Right renal pelvis (tissue), 4 donors: ENCODE measurements around the gene RMND1. TPM values are rescaled to one million over a fixed set of nuclear protein-coding genes. Genes with fewer than 3 reads are reported as not detected.

Source experiments
- DNase-seq, 4 donors: peaks; one replicate each; pipeline ENCODE4 v3.0.0-alpha.2; 2013; ENCODE audit warnings: low read depth in 4 of 4, low spot score in 3 of 4, missing footprints in 1 of 4
- polyA plus RNA-seq, 4 donors: library from polyadenylated mRNA; unstranded; fragments of 120-200 nt; gene quantifications; one replicate each; pipeline ENCODE4 v1.2.1, GENCODE V29; 2013; ENCODE audit not compliant: insufficient read length in 4 of 4

Gene RMND1, protein sequence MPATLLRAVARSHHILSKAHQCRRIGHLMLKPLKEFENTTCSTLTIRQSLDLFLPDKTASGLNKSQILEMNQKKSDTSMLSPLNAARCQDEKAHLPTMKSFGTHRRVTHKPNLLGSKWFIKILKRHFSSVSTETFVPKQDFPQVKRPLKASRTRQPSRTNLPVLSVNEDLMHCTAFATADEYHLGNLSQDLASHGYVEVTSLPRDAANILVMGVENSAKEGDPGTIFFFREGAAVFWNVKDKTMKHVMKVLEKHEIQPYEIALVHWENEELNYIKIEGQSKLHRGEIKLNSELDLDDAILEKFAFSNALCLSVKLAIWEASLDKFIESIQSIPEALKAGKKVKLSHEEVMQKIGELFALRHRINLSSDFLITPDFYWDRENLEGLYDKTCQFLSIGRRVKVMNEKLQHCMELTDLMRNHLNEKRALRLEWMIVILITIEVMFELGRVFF
- 10 to 100 TPM; 38.9 to 53.0 (median 47.2) TPM for polyA plus RNA-seq

DNA sequence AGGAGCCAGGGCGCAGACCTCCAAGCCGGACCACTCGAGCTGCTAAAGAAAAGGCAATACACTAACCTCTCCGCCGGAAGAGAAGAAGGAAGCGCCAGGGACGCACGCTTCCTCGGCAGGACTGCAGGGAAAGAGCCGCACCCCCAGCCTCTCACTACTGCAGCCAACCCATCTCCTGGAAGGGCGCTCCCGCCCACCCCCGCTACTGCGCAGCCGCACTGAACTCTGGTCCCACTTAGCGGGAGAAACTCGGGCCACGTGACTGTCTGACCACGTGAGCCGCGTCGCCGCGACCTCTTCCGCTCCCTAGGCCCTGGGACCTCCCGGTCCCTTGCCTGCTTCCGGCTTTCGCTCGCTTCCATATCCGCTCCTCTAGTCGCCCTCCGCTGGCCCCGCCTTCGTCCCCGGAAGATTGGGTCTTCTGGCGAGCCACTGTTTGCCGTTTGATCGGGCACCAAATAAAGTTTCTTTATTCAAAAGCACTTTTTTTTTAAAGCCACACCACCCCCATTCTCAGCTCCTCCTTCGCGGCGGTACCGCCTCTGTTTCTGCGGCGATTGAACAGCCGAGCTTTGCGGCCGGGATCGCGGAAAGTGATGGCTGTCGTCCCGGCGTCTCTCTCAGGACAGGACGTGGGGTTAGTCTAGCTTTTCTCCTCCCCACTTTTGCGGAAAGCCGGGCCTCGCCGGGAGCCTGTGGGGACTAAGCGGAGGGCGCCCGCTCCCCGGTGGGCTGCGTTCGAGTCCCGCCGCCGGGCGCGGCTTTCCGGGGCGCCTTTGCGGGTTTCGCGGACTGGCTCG, at the start of gene RMND1:
RMND1 (minus strand) TSS at position 177 of the 800 bp plus-strand sequence. CDS start 6,315 bp downstream, outside the sequence.
- peak; percentile 99 for DNase-seq

DNA sequence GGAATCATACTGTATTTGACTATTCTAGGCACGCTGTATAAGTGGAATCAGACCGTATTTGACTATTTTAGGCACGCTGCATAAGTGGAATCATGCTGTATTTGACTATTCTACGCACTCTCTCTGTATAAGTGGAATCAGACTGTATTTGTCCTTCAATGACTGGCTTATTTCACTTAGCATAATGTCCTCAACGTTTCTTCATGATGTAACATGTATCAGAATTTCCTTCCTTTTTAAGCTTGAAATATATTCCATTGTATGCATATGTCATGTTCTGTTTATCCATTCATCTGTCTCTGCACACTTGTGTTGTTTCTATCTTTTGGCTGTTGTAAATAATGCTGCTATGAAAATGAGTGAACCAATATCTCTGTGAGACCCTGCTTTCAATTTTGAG, 47.6 kb upstream of the RMND1 start:
- DNase-seq: no peak

DNA sequence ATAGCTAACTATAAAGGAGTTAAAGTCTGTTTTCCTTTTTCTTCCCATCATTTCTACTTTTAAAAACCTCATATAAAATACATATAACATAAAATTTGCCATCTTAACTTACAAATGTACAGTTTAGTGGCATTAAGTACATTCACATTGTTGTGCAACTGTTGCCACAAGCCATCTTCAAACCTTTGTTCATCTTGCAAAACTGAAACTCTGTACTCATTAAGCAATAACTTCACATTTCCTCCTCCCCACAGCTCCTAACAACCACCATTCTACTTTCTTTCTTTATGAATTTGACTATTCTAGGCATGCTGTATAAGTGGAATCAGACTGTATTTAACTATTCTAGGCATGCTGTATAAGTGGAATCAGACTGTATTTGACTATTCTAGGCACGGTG, 46.4 kb upstream of the RMND1 start:
- DNase-seq: no peak

DNA sequence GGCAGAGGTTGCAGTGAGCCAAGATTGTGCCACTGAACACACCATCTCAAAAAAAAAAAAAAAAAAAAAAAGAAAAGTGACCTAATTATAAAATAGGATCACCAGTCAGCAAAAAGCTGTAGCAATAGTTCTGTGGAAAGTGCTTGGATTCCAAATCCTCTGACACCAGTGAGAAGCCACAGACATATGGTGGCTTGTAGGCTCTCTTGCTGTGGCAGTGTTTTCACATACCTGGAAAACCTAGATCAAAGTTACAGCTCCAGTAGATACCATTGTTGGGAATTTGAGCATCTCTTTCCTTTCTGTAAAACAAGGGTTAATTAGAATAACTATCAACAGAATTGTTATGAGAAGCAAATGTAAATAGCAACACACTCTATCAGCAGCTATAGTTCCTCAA, 46.0 kb upstream of the RMND1 start:
- DNase-seq: no peak

DNA sequence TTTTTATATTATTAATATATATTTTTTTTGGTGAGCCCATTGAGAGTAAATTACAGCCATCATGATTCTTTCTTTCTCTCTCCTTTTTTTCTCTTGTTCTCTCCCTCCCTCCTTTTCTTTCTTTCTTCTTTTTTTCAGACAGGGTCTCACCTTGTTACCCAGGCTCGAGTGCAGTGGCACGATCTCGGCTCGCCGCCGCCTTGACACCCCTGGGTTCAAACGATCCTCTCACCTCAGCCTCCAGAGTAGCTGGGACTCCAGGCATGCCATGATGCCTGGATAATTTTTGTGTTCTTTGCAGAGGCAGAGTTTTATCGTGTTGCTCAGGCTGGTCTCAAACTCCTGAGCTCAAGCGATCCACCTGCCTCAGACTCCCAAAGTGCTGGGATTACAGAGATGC, 43.5 kb upstream of the RMND1 start:
- DNase-seq: no peak

DNA sequence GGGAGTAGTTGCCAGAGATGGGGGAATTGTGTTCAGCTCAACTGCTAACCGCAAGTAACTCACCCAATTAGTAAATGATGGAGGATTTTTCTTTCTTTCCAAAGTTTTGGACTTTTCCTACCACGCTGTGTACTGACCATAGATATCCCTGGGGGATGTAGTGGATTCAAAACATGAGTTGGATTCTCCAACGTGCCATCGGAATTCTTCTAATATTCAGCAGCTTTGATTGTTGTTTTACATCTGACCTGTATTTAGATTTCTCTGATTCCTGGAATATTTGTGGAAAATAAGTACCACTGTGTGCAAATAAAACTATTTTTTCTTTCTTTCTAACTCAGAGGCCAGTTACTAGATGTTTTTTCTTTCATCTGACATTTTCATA, 43.0 kb upstream of the RMND1 start:
- no peak for DNase-seq

DNA sequence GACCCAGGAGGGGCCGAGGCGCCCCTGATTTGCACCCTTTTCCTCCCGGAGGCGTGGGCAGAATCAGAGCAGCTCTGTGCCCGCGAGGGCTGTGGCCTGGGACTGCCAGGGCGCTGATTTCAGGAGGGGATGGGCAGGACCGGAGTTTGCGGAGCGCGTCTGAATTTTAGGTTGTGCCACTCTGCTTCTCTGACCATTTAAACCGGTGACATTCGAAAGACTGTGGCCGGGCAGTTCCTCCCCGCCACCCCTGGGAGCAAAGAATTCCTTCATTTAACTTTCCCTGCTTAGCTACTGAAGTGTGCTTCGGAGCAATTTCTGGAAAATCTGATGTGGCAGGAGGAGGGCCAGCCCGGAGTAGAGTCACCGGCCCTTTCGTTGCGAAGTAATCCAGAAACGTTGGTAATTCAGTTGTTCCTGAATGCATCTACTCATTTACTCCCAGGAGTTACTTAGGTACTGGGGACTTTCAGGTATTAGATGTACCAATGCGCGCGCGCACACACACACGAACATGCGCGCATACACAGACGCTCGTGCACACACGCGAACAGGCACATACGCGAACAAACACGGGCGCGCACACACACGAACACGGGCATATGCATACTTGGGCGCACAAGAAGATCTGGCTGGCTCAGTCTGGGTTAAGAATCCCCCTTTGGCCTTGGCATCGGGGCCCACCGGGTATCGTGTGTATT, 42.5 kb upstream of the RMND1 start:
- peak in 3 of 4 donors; percentile 34 to 45 (median 38) for DNase-seq

DNA sequence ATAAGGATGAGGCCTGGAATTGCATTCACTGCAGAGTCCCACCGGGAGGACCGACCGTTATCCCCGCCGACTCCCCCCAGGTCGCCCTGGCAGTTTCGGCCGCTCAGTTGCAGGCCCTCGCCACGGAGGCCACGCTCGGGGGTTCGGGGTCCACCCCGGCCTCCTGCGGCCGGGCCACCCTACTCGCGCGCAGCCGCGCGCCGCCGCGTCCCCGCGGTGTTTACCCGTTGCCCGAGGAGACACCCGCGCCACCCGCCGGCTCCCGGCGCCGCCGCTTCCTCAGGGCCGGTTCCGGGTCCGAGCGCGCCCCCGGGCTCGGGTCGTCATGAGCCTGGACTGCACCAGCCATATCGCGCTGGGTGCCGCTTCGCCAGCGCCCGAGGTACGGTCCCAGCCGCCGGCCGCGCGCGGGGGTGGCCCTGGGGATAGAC, 41.9 kb upstream of the RMND1 start, which contains the start of gene CCDC170:
CCDC170 (plus strand) TSS at position 214 of the 431 bp plus-strand sequence; CDS start at position 326, 112 bp downstream.
- DNase-seq: peak in 2 of 4 donors; percentile 36 to 51

DNA sequence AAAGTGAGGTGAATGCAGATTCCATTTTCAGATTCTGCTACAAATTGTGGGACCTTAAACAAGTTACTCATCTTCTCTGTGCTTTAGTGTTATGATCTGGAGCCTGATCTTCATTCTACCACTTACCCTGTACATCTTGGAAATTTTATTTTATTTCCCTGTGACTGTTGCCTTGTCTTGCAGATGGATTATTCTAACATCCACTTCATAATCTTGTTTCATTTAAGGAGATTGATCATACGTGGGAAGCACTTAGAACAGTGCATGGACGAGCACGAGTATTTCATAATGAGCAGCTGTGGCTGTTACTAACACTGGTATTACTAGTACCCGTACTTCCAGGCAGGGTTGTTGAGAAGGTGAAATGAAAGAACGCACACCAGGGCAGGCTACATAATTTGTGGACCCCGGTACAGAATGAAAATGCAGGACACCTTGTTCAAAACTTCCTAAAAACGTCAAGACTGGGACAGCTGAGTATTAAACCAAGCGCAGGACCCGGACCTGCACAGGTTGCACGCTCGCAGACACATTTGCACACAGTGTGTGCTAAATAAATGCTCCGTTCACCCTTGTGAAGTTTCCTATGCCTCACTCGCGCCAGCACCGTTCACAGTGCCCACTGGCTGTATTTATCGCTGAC, 41.4 kb upstream of the RMND1 start:
- no peak for DNase-seq

DNA sequence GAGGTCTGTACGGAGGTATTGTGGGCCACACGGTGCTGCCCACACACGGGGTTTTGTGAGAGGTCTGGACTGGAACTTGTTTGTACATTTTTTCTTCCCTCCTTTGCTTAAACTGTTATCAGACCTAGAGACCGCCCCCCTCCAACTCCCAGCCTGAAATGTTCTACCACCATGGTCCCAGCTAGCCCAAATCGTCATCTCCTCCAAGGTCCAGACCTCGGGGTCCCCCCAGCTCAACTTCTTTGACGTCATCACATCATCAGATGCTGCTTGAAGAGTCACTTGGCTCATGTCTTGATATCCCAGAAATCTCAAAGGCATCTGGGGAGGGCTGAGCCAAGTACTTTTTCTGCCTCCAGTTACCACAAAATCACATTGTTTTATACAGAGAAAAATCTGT, 39.1 kb upstream of the RMND1 start:
- no peak for DNase-seq

DNA sequence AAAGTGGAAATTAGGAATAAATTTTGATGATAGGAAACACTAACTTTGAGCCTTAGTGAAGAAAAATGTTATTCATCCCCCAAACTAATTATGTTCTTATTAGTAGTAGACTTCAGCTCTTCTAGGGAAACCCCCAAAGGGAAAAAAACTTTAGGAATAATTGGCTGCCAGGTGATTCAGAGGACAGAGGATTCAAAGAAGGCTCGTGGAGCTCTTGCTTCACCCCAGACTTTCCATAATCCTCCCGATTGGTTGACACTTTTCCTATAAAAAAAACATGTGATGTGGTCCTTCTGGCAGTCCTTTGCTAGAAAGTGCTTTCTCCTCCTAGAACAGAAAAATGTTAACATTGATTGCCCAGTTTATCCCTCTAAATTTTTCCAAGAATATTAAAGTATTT, 36.3 kb upstream of the RMND1 start:
- DNase-seq: no peak

DNA sequence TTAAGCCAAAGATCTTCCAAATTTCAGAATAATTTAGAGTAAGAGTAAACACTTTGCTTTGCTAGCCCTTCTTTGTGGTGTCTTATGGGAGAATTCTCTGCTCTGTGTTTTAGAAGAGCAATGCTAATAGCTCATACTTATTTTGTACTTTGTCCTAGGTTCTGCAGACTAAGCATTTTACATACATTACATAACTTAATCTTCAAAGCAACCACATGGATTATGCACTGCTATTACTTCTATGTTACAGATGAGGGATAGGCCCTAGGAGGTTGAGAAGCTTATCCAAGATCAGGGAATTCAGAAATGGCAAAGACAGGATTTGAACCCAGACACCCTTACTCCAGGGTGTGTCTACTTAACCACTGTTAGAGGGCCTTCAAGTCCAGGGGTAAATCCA, 32.1 kb upstream of the RMND1 start:
- DNase-seq: no peak

DNA sequence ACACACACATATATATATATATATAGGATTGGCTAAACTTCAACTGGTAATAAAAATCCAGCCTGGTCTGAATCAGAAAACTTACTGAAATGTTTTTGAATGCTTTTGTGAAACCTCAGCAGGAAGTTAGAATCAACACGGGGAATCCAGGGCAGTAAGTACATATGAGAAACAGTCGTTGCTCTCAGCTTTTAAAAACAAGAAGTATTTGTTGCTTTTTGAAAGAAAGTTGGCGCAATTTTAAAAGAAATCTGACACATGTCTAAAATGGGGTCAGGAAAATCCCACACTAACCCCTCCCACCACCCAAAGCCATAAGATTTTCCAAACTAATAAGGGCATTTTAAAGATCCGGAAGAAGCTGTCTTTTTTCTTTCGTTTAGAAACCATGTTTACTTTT, 30.4 kb upstream of the RMND1 start:
- peak in 3 of 4 donors; percentile 20 to 49 (median 47) for DNase-seq

DNA sequence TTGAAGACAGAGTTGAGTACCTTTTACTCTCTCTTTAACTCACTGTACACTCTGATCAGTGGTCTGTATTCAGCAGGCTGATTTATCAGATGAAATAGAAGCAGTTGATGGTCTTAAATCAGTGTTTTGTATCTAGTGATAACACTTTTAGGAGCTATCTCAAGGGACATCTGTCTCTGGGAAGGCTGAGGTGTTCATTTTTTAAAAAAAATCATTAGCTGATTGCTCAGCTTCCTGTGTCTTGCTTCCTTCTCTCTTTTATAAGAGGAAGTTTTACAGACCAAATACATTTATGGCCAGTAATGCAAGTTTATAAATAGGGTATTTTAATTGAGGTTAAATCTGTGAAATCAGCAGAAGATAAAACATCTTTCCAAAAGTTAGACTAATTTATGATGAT, 29.9 kb upstream of the RMND1 start:
- DNase-seq: no peak

DNA sequence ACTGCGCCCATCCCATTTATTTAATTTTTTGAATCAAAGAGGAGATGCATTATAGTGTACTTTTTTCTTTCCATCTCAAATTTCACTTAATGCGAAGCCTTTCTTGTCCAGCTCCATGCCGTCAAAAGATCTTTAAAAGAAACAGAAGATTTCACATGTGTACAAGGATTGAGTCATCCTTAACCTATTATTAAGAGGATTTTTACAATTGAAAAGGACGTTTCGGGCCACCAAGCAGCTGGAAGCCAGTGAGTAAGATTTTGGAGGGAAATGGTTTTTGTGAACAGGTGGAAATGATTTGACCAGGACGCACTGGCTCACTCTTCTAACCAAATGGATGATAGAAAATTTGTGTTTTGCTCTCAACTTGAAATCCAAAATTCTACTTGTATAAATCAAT, 26.7 kb upstream of the RMND1 start:
- no peak for DNase-seq

DNA sequence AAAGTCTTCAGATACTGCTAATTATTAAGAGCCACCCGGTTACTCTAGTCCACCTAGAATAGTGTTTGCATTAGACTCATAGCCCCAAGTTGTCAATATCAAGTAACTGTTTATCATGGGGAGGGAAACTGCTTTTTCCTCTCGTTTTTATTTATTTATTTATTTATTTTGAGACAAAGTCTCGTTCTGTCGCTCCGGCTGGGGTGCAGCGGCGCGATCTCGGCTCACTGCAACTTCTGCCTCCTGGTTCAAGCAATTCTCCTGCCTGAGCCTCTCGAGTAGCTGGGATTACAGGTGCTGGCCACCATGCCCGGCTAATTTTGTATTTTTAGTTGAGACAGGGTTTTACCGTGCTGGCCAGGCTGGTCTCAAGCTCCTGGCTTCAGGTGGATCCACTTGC, 25.8 kb upstream of the RMND1 start:
- no peak for DNase-seq

DNA sequence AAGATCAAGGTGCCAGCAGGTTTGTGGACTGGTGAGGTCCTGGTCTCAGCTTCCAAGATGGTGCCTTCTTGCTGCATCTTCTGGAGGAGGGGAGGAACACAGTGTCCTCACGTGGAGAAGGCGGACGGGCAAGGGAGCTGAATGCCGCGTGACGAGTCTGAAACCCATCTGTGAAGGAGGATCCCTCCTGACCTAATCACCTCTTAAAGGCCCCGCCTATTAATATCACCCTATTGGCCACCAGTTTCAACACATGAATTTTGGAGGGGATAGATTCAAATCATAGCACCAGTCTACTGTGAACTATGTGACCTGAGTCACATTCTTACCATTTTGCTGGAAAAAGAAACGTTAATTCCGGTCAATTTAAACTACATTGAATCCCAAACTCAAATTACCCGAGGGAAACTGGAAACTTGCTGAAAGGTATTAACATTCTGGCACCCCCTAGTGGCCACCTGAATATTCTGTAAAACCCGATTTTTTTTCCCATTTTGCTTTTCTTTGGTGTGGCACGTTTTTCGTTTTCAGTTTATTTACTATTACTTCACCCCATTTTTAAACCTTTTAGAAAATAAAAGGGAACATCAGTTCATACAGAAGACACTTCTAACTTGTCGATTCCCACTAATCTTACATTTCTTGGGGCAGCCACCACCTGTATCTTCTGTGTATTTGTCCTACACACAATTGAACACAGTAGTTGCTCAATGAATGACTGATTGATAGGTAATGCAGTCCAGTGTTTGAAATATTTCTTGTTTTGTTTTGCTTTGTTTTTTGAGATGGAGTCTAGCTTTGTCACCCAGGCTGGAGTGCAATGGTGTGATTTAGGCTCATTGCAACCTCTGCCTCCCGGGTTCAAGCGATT, 24.0 kb upstream of the RMND1 start:
- DNase-seq: no peak

DNA sequence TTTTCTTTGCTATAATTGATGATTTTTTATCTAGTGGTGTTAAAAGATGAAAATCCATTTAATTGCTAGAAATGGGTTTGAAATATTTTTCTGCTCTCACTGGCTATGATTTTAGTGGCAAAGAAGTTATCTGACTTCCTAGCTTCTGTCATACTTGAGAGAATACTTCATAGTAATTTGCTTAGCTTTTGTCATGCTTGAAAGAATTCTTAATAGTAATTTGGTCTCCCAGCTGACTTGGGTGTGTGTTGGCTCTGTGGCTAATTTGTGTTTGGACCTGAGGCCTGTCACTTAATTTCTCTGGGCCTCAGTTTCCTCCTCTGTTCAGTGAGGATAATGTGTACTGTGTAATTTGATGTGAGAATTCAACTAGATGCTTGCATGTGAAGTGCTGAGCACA, 12.8 kb upstream of the RMND1 start:
- no peak for DNase-seq

DNA sequence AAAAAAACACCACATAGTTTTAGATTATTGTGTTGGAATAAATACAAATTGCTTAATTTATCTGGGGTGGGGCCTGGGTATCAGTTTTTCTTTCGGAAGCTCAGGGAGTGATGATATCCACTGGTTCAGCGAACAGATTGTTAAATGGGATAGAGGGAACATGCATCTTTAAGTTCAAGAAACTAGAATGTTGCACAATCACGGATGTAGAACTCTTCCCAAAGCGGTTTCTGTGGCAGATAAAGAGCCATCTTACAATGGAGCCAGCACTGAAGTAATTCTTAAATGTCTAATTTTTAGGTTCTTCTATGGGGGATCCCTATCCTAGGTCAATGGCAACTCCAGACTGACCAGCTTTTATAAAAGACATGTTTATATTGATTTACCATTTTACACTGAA, 9.7 kb upstream of the RMND1 start:
- no peak for DNase-seq
